Activated CD8-positive, alpha-beta T cell treated with anti-CD3 and anti-CD28 coated beads, Interleukin-2, amount 10 ng/mL, durations not matched to agents 7 days and 5 days (primary cell): ENCODE results near the gene SLC12A8. TPM values are rescaled to one million over a fixed set of nuclear protein-coding genes. Genes with fewer than 3 reads are reported as not detected.

Experiments used
- ATAC-seq: fragments of 150-1000 bp; cut with Tn5 transposase; one replicate; pipeline ENCODE4 v1.10.0; 2021; ENCODE audit warnings: moderate library complexity
- CTCF ChIA-PET: fragments of 350-600 bp; sonication (Branson Sonifier 250); formaldehyde crosslinking; loops from one replicate; lab custom pipeline; 2021; ENCODE audit warnings: antibody characterized with exemption; lab: Charles Lee
- POLR2A ChIA-PET: fragments of 350-600 bp; sonication (Branson Sonifier 250); formaldehyde crosslinking; loops from one replicate; lab custom pipeline; 2021; ENCODE audit warnings: antibody characterized with exemption; lab: Charles Lee
- DNase-seq: peaks from one replicate; pipeline ENCODE4 v3.0.0-alpha.2; 2020
- H3K27ac Mint-ChIP-seq: one replicate; pipeline ENCODE4 v1.8.0; 2021; ENCODE audit warnings: mild to moderate bottlenecking, mixed read lengths
- H3K27me3 Mint-ChIP-seq: one replicate; pipeline ENCODE4 v1.8.0; 2021; ENCODE audit warnings: low read depth, mixed read lengths
- H3K36me3 Mint-ChIP-seq: one replicate; pipeline ENCODE4 v1.8.0; 2021; ENCODE audit warnings: low read depth, mixed read lengths
- H3K4me1 Mint-ChIP-seq: one replicate; pipeline ENCODE4 v1.8.0; 2021; ENCODE audit warnings: low read depth, mixed read lengths
- H3K4me3 Mint-ChIP-seq: one replicate; pipeline ENCODE4 v1.8.0; 2021; ENCODE audit warnings: mild to moderate bottlenecking, mixed read lengths
- H3K9me3 Mint-ChIP-seq: one replicate; pipeline ENCODE4 v1.8.0; 2022; ENCODE audit warnings: mixed read lengths; ENCODE audit not compliant: insufficient read depth
- total RNA-seq, 2 experiments: library from RNA; stranded (reverse); gene quantifications; one replicate each; pipeline ENCODE4 v1.2.3, GENCODE V29; 2021

Gene SLC12A8
- total RNA-seq, 2 experiments from 2014 or later: 0.45 to 0.50 TPM

DNA sequence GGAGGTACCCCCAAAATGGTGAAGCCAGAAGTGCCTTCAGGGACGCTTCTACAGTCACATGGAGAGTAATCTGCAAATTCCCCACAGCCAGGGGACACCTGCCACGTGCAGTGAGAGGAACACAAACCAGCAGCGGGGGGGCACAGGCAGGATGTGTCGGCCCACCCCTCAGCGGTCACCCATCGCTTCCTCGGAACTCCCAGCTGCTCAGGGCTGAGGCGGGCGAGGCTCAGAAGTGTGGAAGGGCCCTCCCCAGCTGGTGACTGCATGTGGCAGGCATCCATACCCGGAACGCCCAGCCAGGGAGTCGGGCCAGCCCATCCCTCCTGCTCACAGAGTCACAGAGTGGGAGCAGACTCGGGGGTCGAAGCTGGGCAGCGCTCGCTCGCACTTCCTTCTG, 63.7 kb downstream of the SLC12A8 start:
- Mint-ChIP-seq H3K27ac (peak overlapping the region; percentile 39), H3K36me3 (peaks cover 2% of the 10 kb centered on the region), H3K27me3 (peaks cover 12% of the 10 kb centered on the region), H3K4me3 (no peak overlapping the region), H3K4me1 (peaks cover 54% of the 10 kb centered on the region), H3K9me3 (no peaks in the 10 kb centered on the region)
- POLR2A ChIA-PET: no interaction called here
- no peak for DNase-seq
- CTCF ChIA-PET: no interaction called here
- no peak for ATAC-seq

DNA sequence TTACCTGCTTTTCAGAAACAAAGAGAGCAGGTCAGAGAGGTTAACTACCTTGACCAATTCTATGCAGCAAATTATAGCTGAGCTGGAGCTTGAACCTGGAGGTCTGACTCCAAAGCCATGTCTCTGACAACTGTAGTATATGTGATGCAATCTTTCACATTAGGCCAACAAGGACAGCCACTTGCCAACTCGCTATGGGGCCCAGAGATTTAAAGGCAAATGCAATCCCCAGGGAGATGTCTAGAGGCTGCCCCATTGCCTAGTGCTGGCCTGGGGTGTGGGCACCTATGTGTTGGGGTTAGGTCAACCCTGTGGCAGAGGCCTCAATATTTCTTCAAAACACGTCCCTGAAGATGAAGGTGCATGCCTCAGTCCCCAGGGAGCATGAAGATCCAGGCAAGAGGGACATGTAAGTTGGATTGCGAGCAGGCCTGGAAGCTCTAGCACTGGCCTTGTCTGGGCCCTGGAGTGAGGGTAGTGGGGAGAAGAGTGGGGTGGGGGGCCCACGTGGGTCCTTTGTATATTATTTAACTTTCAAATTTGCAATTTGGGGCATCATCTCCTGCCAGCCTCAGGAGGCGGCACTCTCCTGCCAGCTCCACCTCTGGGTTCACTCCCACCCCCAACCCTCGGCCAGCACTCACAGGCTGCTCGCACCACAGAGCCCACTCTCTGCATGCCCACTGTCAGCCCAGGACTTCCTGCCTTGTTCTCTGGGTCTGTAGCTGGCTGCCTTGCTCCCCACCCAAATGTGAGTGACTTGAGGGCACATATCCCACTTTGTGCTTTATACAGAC, 64.3 kb downstream of the SLC12A8 start:
- ChIA-PET CTCF (no interaction called here), POLR2A (no interaction called here)
- Mint-ChIP-seq H3K27me3 (peaks cover 12% of the 10 kb centered on the region), H3K9me3 (no peaks in the 10 kb centered on the region), H3K27ac (peak overlapping the region; percentile 70), H3K4me3 (no peak overlapping the region), H3K4me1 (peaks cover 59% of the 10 kb centered on the region), H3K36me3 (peaks cover 2% of the 10 kb centered on the region)
- ATAC-seq (no peak), DNase-seq (no peak)

- no peak overlapping the region for H3K4me3 Mint-ChIP-seq
- ATAC-seq (no peak), DNase-seq (no peak)
- peaks cover 2% of the 10 kb centered on the region for H3K36me3 Mint-ChIP-seq
- ChIA-PET POLR2A (no interaction called here), CTCF (no interaction called here)
- peaks cover 12% of the 10 kb centered on the region for H3K27me3 Mint-ChIP-seq
- peak overlapping the region; percentile 54 for H3K27ac Mint-ChIP-seq
- H3K4me1 Mint-ChIP-seq: peaks cover 67% of the 10 kb centered on the region
- H3K9me3 Mint-ChIP-seq: no peaks in the 10 kb centered on the region
Observed at GRCh38 chr3:125147491-125147820, 65.1 kb downstream of the SLC12A8 start.

DNA sequence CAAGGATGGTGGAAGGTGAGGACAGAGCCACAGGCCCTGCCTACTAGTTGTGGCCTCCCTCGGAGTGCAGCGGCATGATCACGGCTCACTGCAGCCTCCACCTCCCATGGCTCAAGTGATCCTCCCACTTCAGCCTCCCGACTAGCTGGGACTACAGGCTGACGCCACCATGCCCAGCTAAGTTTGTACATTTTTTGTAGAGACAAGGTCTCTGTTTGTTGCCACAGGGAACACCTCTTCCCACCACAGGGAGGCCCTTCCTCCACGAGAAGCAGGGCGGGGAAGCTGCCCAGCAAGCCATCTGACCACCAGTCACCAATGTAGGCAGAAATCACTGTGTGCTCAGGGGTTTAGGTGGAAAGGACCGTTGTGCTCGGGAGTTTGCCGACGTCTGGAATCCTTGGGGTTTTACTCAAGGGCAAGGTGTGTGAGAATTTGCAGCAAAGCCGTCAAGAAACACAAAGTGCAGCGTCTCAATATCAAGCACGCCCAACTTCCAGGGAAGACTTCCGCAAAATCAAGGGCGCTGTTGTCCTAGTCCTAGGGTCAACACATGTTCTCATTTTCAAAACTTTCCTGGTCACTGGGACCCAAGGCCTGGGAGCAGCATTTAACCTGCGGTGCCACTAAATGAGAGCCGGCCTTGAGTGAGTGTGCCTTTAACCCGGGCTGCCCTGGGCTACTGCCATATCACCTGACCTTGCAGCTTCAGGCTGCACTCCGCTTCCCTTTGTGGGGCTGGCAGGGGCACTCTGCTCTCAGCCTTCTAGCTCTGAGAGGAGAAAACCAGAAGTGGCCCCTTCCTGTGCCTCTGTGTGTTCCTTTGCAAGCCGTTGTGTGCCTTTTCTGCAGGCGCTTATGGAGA, 65.7 kb downstream of the SLC12A8 start:
- Mint-ChIP-seq H3K4me1 (peaks cover 73% of the 10 kb centered on the region), H3K4me3 (no peak overlapping the region), H3K36me3 (peaks cover 4% of the 10 kb centered on the region), H3K27ac (peak overlapping the region; percentile 54), H3K9me3 (no peaks in the 10 kb centered on the region), H3K27me3 (peaks cover 12% of the 10 kb centered on the region)
- ATAC-seq: peak; percentile 11
- CTCF ChIA-PET: no interaction called here
- POLR2A ChIA-PET: interaction anchor here (0.6 kb wide), 1 partner anchor 139 kb away, joined by 3 read pairs; no protein-coding TSS in a partner anchor
- peak; percentile 35 for DNase-seq

GRCh38 chr3:125145751-125146475, 66.6 kb downstream of the SLC12A8 start:
- Mint-ChIP-seq H3K27ac (no peak overlapping the region), H3K4me3 (no peak overlapping the region), H3K27me3 (peaks cover 7% of the 10 kb centered on the region), H3K4me1 (peaks cover 82% of the 10 kb centered on the region), H3K9me3 (no peaks in the 10 kb centered on the region), H3K36me3 (peaks cover 4% of the 10 kb centered on the region)
- ChIA-PET POLR2A (no interaction called here), CTCF (no interaction called here)
- DNase-seq (no peak), ATAC-seq (no peak)

- peaks cover 8% of the 10 kb centered on the region for H3K36me3 Mint-ChIP-seq
- ChIA-PET POLR2A (interaction anchor here (0.9 kb wide), 2 partner anchors 25 to 91 kb away, joined by 3 read pairs; no protein-coding TSS in a partner anchor), CTCF (interaction anchor here (1.3 kb wide), 2 partner anchors 92 to 149 kb away, joined by 3 read pairs; no protein-coding TSS in a partner anchor)
- peaks cover 7% of the 10 kb centered on the region for H3K27me3 Mint-ChIP-seq
- H3K9me3 Mint-ChIP-seq: peaks cover 3% of the 10 kb centered on the region
- peaks cover 85% of the 10 kb centered on the region for H3K4me1 Mint-ChIP-seq
- no peak for DNase-seq
- peak overlapping the region; percentile 37 for H3K27ac Mint-ChIP-seq
- no peak overlapping the region for H3K4me3 Mint-ChIP-seq
- ATAC-seq: no peak
Observed at GRCh38 chr3:125144653-125145314, 67.8 kb downstream of the SLC12A8 start.

GRCh38 chr3:125143982-125144652, 68.4 kb downstream of the SLC12A8 start:
- no peak for ATAC-seq
- Mint-ChIP-seq H3K4me1 (peaks cover 85% of the 10 kb centered on the region), H3K4me3 (no peak overlapping the region), H3K27ac (no peak overlapping the region), H3K27me3 (peaks cover 7% of the 10 kb centered on the region), H3K36me3 (peaks cover 8% of the 10 kb centered on the region), H3K9me3 (peaks cover 3% of the 10 kb centered on the region)
- ChIA-PET POLR2A (interaction anchor here (0.9 kb wide), 1 partner anchor 90 kb away, joined by 3 read pairs; no protein-coding TSS in a partner anchor), CTCF (interaction anchor here (1.3 kb wide), 2 partner anchors 92 to 149 kb away, joined by 3 read pairs; no protein-coding TSS in a partner anchor)
- no peak for DNase-seq

DNA sequence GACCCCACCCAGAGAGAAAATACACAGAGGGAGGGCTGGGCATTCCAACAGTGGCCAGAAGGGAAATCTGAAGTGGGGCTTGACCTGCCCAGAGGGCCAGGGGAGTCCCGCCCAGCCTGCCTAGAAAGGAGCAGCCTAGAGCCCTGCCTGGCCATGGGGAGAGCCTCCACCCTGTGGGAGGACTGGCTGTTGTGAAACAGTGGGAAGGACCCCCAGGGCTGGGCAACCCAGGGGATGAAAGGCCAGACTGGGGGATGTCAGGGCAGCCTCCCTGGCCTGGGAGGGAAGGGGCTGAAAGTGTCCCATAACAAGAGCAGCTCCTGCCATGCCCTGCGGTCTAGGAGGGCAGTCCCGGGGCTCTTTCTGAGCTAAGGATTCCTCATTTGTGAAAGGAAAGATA, 69.0 kb downstream of the SLC12A8 start:
- CTCF ChIA-PET: interaction anchor here (1.3 kb wide), 1 partner anchor 91 kb away, joined by 3 read pairs; no protein-coding TSS in a partner anchor
- DNase-seq: no peak
- Mint-ChIP-seq H3K9me3 (peaks cover 3% of the 10 kb centered on the region), H3K4me1 (peaks cover 83% of the 10 kb centered on the region), H3K4me3 (no peak overlapping the region), H3K27me3 (peaks cover 7% of the 10 kb centered on the region), H3K36me3 (peaks cover 8% of the 10 kb centered on the region), H3K27ac (peak overlapping the region; percentile 97)
- POLR2A ChIA-PET: no interaction called here
- no peak for ATAC-seq

- no peak overlapping the region for H3K4me3 Mint-ChIP-seq
- H3K4me1 Mint-ChIP-seq: peaks cover 78% of the 10 kb centered on the region
- ATAC-seq (no peak), DNase-seq (no peak)
- H3K27me3 Mint-ChIP-seq: peaks cover 7% of the 10 kb centered on the region
- ChIA-PET CTCF (interaction anchor here (1.2 to 3.2 kb wide), 3 partner anchors 12 to 90 kb away, joined by 8 to 16 read pairs (median 8); no protein-coding TSS in a partner anchor), POLR2A (no interaction called here)
- H3K27ac Mint-ChIP-seq: peak overlapping the region; percentile 97
- H3K9me3 Mint-ChIP-seq: peaks cover 3% of the 10 kb centered on the region
- peaks cover 8% of the 10 kb centered on the region for H3K36me3 Mint-ChIP-seq
Observed at GRCh38 chr3:125142940-125143339, 69.6 kb downstream of the SLC12A8 start.

DNA sequence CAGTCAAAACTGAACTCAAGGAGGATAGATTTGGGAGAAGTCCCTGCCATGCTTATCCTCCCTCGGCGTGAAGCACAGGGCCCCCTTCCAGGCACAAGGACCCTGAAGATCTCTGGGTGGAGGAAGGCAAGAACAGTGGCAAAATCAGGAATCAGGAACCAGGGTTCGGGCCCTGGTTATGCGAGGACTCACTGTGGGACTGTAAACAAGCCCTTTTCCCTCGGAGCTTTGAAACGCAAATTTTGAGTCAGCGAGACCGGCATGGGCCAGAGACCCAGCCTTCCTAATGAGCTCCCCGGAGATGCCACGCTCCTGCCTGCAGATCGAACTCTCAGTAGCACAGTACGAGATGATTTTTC, 70.1 kb downstream of the SLC12A8 start:
- peak overlapping the region; percentile 74 for H3K4me3 Mint-ChIP-seq
- H3K36me3 Mint-ChIP-seq: peaks cover 8% of the 10 kb centered on the region
- peaks cover 77% of the 10 kb centered on the region for H3K4me1 Mint-ChIP-seq
- DNase-seq (no peak), ATAC-seq (no peak)
- H3K9me3 Mint-ChIP-seq: peaks cover 3% of the 10 kb centered on the region
- POLR2A ChIA-PET: interaction anchor here (0.6 kb wide), 1 partner anchor 83 kb away, joined by 3 read pairs; no protein-coding TSS in a partner anchor
- H3K27me3 Mint-ChIP-seq: peaks cover 10% of the 10 kb centered on the region
- peak overlapping the region; percentile 97 for H3K27ac Mint-ChIP-seq
- CTCF ChIA-PET: interaction anchor here (1.2 to 3.2 kb wide), 4 partner anchors 12 to 90 kb away, joined by 8 to 16 read pairs (median 8); no protein-coding TSS in a partner anchor
